ENCODE results near the gene RPA3.

The RPA3 gene

DNA sequence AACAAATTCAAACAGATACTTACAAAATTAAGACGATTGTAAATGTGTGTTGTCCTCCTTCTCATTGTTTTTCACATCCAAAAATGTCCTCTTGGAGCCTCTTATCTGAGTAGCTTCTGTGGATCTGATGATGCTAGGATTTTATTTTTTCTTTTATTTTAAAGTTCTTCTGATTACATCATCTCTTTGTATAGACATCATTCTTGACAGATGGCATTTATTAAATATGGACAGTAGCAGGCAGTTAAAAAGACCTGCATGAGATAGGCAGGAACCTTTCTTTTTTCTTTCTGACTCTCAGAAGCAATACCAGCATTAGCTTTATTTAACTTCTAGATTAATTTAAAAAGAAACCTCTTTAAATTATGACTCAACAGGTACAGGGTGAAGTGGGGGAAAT, at the start of gene RPA3:
TSS of gene RPA3 (minus strand) at position 116 of the 400 bp plus-strand sequence. CDS start 78,189 bp downstream, outside the sequence.
- Histone ChIP-seq H3K4me3 (ENCODE audit: low read length) (no peak within 1 kb of the TSS), H3K9me3 (ENCODE audit: control insufficient read depth, low read depth, low read length) (no peaks in the 10 kb centered on the region), H3K27me3 (ENCODE audit: control insufficient read depth, insufficient read depth, low read length) (no peaks in the 10 kb centered on the region), H3K27ac (ENCODE audit: low read length) (no peak within 1 kb of the TSS), H3K9ac (ENCODE audit: low read length) (no peak within 1 kb of the TSS), H3K36me3 (ENCODE audit: control insufficient read depth, low read depth, low read length) (no peaks in the 10 kb centered on the region), H3K4me1 (ENCODE audit: control insufficient read depth, low read depth, low read length) (no peaks in the 10 kb centered on the region)

GRCh38 chr7:7766671-7767070, 48.3 kb upstream of the RPA3 start:
- H3K9me3 ChIP-seq (ENCODE audit: control insufficient read depth, low read depth, low read length) = no peaks in the 10 kb centered on the region
- no peak overlapping the region for H3K27ac ChIP-seq (ENCODE audit: low read length)
- peaks cover 3% of the 10 kb centered on the region for H3K4me1 ChIP-seq (ENCODE audit: control insufficient read depth, low read depth, low read length)
- H3K36me3 ChIP-seq (ENCODE audit: control insufficient read depth, low read depth, low read length) = no peaks in the 10 kb centered on the region
- H3K27me3 ChIP-seq (ENCODE audit: control insufficient read depth, insufficient read depth, low read length) = no peaks in the 10 kb centered on the region
- H3K9ac ChIP-seq (ENCODE audit: low read length) = no peak overlapping the region
- no peak overlapping the region for H3K4me3 ChIP-seq (ENCODE audit: low read length)

- Histone ChIP-seq H3K9ac (ENCODE audit: low read length) (no peak overlapping the region), H3K36me3 (ENCODE audit: control insufficient read depth, low read depth, low read length) (no peaks in the 10 kb centered on the region), H3K4me3 (ENCODE audit: low read length) (no peak overlapping the region), H3K4me1 (ENCODE audit: control insufficient read depth, low read depth, low read length) (peaks cover 3% of the 10 kb centered on the region), H3K27me3 (ENCODE audit: control insufficient read depth, insufficient read depth, low read length) (no peaks in the 10 kb centered on the region), H3K9me3 (ENCODE audit: control insufficient read depth, low read depth, low read length) (no peaks in the 10 kb centered on the region), H3K27ac (ENCODE audit: low read length) (no peak overlapping the region)
Observed at GRCh38 chr7:7765422-7765821, 47.0 kb upstream of the RPA3 start.

GRCh38 chr7:7764520-7765396, 46.4 kb upstream of the RPA3 start:
- Histone ChIP-seq H3K4me1 (ENCODE audit: control insufficient read depth, low read depth, low read length) (peaks cover 3% of the 10 kb centered on the region), H3K9me3 (ENCODE audit: control insufficient read depth, low read depth, low read length) (no peaks in the 10 kb centered on the region), H3K27me3 (ENCODE audit: control insufficient read depth, insufficient read depth, low read length) (no peaks in the 10 kb centered on the region), H3K27ac (ENCODE audit: low read length) (no peak overlapping the region), H3K36me3 (ENCODE audit: control insufficient read depth, low read depth, low read length) (no peaks in the 10 kb centered on the region), H3K9ac (ENCODE audit: low read length) (no peak overlapping the region), H3K4me3 (ENCODE audit: low read length) (no peak overlapping the region)

- Histone ChIP-seq H3K4me3 (ENCODE audit: low read length) (no peak overlapping the region), H3K9ac (ENCODE audit: low read length) (no peak overlapping the region), H3K36me3 (ENCODE audit: control insufficient read depth, low read depth, low read length) (no peaks in the 10 kb centered on the region), H3K27me3 (ENCODE audit: control insufficient read depth, insufficient read depth, low read length) (no peaks in the 10 kb centered on the region), H3K9me3 (ENCODE audit: control insufficient read depth, low read depth, low read length) (no peaks in the 10 kb centered on the region), H3K27ac (ENCODE audit: low read length) (no peak overlapping the region), H3K4me1 (ENCODE audit: control insufficient read depth, low read depth, low read length) (peaks cover 3% of the 10 kb centered on the region)
Observed at GRCh38 chr7:7761974-7762779, 43.8 kb upstream of the RPA3 start.

GRCh38 chr7:7761340-7761973, 43.0 kb upstream of the RPA3 start:
- H3K9me3 ChIP-seq (ENCODE audit: control insufficient read depth, low read depth, low read length) = no peaks in the 10 kb centered on the region
- H3K4me1 ChIP-seq (ENCODE audit: control insufficient read depth, low read depth, low read length) = peaks cover 3% of the 10 kb centered on the region
- no peaks in the 10 kb centered on the region for H3K36me3 ChIP-seq (ENCODE audit: control insufficient read depth, low read depth, low read length)
- H3K9ac ChIP-seq (ENCODE audit: low read length) = no peak overlapping the region
- no peak overlapping the region for H3K27ac ChIP-seq (ENCODE audit: low read length)
- no peaks in the 10 kb centered on the region for H3K27me3 ChIP-seq (ENCODE audit: control insufficient read depth, insufficient read depth, low read length)
- no peak overlapping the region for H3K4me3 ChIP-seq (ENCODE audit: low read length)

- H3K9ac ChIP-seq (ENCODE audit: low read length) = no peak overlapping the region
- no peak overlapping the region for H3K4me3 ChIP-seq (ENCODE audit: low read length)
- no peaks in the 10 kb centered on the region for H3K27me3 ChIP-seq (ENCODE audit: control insufficient read depth, insufficient read depth, low read length)
- H3K36me3 ChIP-seq (ENCODE audit: control insufficient read depth, low read depth, low read length) = no peaks in the 10 kb centered on the region
- H3K4me1 ChIP-seq (ENCODE audit: control insufficient read depth, low read depth, low read length) = peaks cover 3% of the 10 kb centered on the region
- no peak overlapping the region for H3K27ac ChIP-seq (ENCODE audit: low read length)
- H3K9me3 ChIP-seq (ENCODE audit: control insufficient read depth, low read depth, low read length) = no peaks in the 10 kb centered on the region
Observed at GRCh38 chr7:7757576-7757975, 39.2 kb upstream of the RPA3 start.

- no peaks in the 10 kb centered on the region for H3K36me3 ChIP-seq (ENCODE audit: control insufficient read depth, low read depth, low read length)
- H3K27ac ChIP-seq (ENCODE audit: low read length) = no peak overlapping the region
- H3K9ac ChIP-seq (ENCODE audit: low read length) = no peak overlapping the region
- H3K9me3 ChIP-seq (ENCODE audit: control insufficient read depth, low read depth, low read length) = no peaks in the 10 kb centered on the region
- no peak overlapping the region for H3K4me3 ChIP-seq (ENCODE audit: low read length)
- H3K4me1 ChIP-seq (ENCODE audit: control insufficient read depth, low read depth, low read length) = no peaks in the 10 kb centered on the region
- H3K27me3 ChIP-seq (ENCODE audit: control insufficient read depth, insufficient read depth, low read length) = no peaks in the 10 kb centered on the region
Observed at GRCh38 chr7:7756577-7756976, 38.2 kb upstream of the RPA3 start.

DNA sequence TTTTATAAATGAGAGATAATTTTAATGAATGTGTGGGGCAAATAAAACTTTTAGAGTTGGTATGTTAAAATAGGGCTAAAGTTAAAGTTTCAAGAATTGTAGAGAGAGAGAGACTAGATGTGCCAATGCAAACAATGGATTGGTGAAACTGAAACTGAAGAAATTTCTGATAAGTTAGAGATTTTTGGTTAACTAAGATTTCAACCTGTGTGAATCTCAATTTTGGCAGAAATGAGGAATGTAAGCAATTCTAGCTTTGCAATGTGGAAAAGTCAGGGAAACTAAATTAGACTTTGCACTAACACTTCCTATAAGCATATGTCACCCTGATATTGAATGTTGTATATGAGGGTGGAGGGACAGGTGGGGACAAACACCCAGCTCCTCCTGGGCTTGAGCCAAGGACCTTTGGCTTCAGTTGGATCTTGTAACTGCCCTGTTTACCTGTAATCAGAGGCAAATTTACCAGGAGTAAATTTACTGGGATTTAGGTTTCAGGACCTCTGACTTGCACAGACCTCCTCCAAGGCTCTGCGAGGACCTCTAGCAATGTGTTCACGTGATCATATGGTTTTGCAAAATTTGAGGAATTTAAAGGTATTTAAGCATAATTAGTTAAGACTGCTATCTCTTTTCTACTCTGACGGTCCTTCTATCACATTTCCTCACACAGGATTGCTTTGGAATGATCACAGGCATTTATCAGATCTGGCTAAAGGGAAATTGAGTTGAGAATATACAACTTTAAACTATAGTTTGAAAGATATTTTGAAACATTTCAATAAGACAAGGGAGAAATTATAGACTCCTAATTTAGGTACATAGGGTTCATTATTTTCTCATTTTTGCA, 33.1 kb upstream of the RPA3 start:
- Histone ChIP-seq H3K4me1 (ENCODE audit: control insufficient read depth, low read depth, low read length) (no peaks in the 10 kb centered on the region), H3K27ac (ENCODE audit: low read length) (no peak overlapping the region), H3K9me3 (ENCODE audit: control insufficient read depth, low read depth, low read length) (no peaks in the 10 kb centered on the region), H3K9ac (ENCODE audit: low read length) (no peak overlapping the region), H3K36me3 (ENCODE audit: control insufficient read depth, low read depth, low read length) (no peaks in the 10 kb centered on the region), H3K27me3 (ENCODE audit: control insufficient read depth, insufficient read depth, low read length) (no peaks in the 10 kb centered on the region), H3K4me3 (ENCODE audit: low read length) (no peak overlapping the region)

GRCh38 chr7:7750571-7751242, 32.3 kb upstream of the RPA3 start:
- Histone ChIP-seq H3K36me3 (ENCODE audit: control insufficient read depth, low read depth, low read length) (no peaks in the 10 kb centered on the region), H3K4me3 (ENCODE audit: low read length) (no peak overlapping the region), H3K9me3 (ENCODE audit: control insufficient read depth, low read depth, low read length) (no peaks in the 10 kb centered on the region), H3K27ac (ENCODE audit: low read length) (no peak overlapping the region), H3K27me3 (ENCODE audit: control insufficient read depth, insufficient read depth, low read length) (no peaks in the 10 kb centered on the region), H3K4me1 (ENCODE audit: control insufficient read depth, low read depth, low read length) (no peaks in the 10 kb centered on the region), H3K9ac (ENCODE audit: low read length) (no peak overlapping the region)

Data from iPS-18a (cell line).